ENCODE data around the gene EFCAB8. TPM values are rescaled to one million over a fixed set of nuclear protein-coding genes. Genes with fewer than 3 reads are reported as not detected.

EFCAB8 gene
- total RNA-seq, 1 experiment from 2014 or later = not detected

DNA sequence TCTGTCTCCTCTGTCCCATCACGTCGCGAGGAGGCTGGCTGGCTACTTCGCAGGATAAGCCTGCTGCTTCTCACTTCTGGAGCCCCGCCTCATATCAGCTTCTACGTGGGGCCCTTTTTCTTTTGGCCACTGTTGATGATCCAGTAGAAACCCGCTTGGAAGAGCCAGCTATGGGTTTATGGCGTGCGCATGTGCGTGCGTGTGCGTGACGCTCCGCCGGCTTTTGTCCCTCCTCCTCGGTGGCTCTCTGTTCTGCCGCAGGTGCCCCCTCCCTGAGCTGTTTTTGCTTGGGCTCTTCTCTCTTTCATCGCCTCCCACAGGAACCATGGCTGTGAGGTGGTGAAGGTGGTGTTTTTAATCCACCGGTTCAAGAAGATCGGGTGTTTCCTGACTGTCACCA, 26.5 kb downstream of the EFCAB8 start:
- Histone ChIP-seq H3F3A (ENCODE audit: low read length, unreplicated experiment) (no peaks in the 10 kb centered on the region), H3K27ac (ENCODE audit: low read length) (no peak overlapping the region), H3K4me3 (ENCODE audit: low read length) (no peak overlapping the region), H3K9ac (ENCODE audit: low read length) (no peak overlapping the region), H3K79me2 (ENCODE audit: low read length) (no peaks in the 10 kb centered on the region), H3K4me1 (ENCODE audit: insufficient read depth, low read length) (no peaks in the 10 kb centered on the region), H4K20me1 (ENCODE audit: low read length) (no peaks in the 10 kb centered on the region), H2AFZ (ENCODE audit: low read length) (no peak overlapping the region), H3K27me3 (ENCODE audit: low read length) (no peaks in the 10 kb centered on the region), H3K4me2 (ENCODE audit: low read length) (no peak overlapping the region), H3K9me3 (ENCODE audit: low read length) (no peaks in the 10 kb centered on the region), H3K36me3 (ENCODE audit: low read depth, low read length) (no peaks in the 10 kb centered on the region), H3K9me2 (replicated peaks; ENCODE audit: low read length) (no peaks in the 10 kb centered on the region)
- BruUV-seq (replicated peaks) = no TSS peak
- no peak for TF ChIP-seq EZH2phosphoT487 (IDR thresholded peaks at IDR 0.05; ENCODE audit: borderline replicate concordance, low read length)
- no peak for TF ChIP-seq CTCF (conservative IDR thresholded peaks at IDR 0.05; ENCODE audit: low read depth, low read length)
- no peak for TF ChIP-seq EZH2 (IDR thresholded peaks at IDR 0.05; ENCODE audit: low read length, unreplicated experiment)
- ATAC-seq (no peak), DNase-seq (no peak)
- intact Hi-C loops (cut with micrococcal nuclease) = no loop called here
- ChIA-PET POLR2A (ENCODE audit: unreplicated experiment) (no interaction called here), CTCF (no interaction called here)

DNA sequence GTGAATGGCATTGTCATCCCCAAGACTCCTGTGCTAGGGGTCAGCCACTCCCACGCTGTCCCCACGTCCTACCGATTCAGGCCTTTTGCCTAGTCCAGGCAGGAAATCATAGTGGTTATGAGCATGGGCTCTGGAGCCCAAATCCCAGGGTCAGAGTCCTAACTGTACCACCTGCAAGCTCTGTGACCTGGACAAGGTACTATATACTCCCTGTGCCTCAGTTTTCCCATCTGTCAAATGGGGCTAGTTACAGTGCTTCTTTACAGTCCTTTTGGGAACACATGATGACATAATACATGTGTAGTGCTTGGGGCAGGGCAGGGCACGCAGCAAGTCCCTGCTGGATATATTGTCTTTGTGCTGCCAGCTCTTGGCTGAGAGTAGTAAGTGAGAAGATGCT, 27.2 kb downstream of the EFCAB8 start:
- no peaks in the 10 kb centered on the region for H3K9me3 ChIP-seq (ENCODE audit: low read length)
- H3K27me3 ChIP-seq (ENCODE audit: low read length) = no peaks in the 10 kb centered on the region
- H3K4me3 ChIP-seq (ENCODE audit: low read length) = no peak overlapping the region
- H3K9ac ChIP-seq (ENCODE audit: low read length) = no peak overlapping the region
- no peak for TF ChIP-seq EZH2phosphoT487 (IDR thresholded peaks at IDR 0.05; ENCODE audit: borderline replicate concordance, low read length)
- TF ChIP-seq CTCF (conservative IDR thresholded peaks at IDR 0.05; ENCODE audit: low read depth, low read length) = no peak
- no peaks in the 10 kb centered on the region for H3K9me2 ChIP-seq (replicated peaks; ENCODE audit: low read length)
- ATAC-seq (no peak), DNase-seq (no peak)
- POLR2A ChIA-PET (ENCODE audit: unreplicated experiment) = no interaction called here
- no peaks in the 10 kb centered on the region for H3K36me3 ChIP-seq (ENCODE audit: low read depth, low read length)
- H3K79me2 ChIP-seq (ENCODE audit: low read length) = no peaks in the 10 kb centered on the region
- BruUV-seq (replicated peaks) = no TSS peak
- no peaks in the 10 kb centered on the region for H3F3A ChIP-seq (ENCODE audit: low read length, unreplicated experiment)
- no peak overlapping the region for H3K4me2 ChIP-seq (ENCODE audit: low read length)
- intact Hi-C loops (cut with micrococcal nuclease) = no loop called here
- CTCF ChIA-PET = no interaction called here
- no peak overlapping the region for H2AFZ ChIP-seq (ENCODE audit: low read length)
- no peaks in the 10 kb centered on the region for H3K4me1 ChIP-seq (ENCODE audit: insufficient read depth, low read length)
- H4K20me1 ChIP-seq (ENCODE audit: low read length) = no peaks in the 10 kb centered on the region
- no peak overlapping the region for H3K27ac ChIP-seq (ENCODE audit: low read length)

DNA sequence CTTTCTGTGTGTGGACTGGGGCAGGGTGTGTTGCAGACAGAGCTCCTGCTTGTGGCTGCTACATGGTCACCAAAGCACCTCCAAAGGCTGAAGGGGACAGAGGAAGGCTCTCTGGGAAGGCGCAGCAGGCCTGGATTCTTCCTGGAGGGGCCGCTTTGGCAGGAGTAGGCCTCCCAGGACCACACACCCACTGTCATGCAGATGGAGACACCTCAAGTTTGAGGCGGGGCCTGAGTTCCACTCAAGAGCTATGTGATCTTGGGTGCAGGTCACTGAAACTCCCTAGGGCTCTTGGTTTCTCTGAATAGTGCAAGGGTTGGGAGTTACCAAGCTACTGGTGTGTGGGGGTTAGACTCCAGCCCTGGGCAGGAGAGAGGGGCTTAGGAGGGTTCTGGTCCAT, 27.9 kb downstream of the EFCAB8 start:
- H4K20me1 ChIP-seq (ENCODE audit: low read length) = no peaks in the 10 kb centered on the region
- intact Hi-C loops (cut with micrococcal nuclease) = no loop called here
- no peak overlapping the region for H3K9ac ChIP-seq (ENCODE audit: low read length)
- no peaks in the 10 kb centered on the region for H3F3A ChIP-seq (ENCODE audit: low read length, unreplicated experiment)
- H3K27me3 ChIP-seq (ENCODE audit: low read length) = no peaks in the 10 kb centered on the region
- H3K4me3 ChIP-seq (ENCODE audit: low read length) = no peak overlapping the region
- no peaks in the 10 kb centered on the region for H3K9me2 ChIP-seq (replicated peaks; ENCODE audit: low read length)
- DNase-seq = no peak
- POLR2A ChIA-PET (ENCODE audit: unreplicated experiment) = no interaction called here
- H3K79me2 ChIP-seq (ENCODE audit: low read length) = no peaks in the 10 kb centered on the region
- BruUV-seq (replicated peaks) = no TSS peak
- CTCF ChIA-PET = no interaction called here
- TF ChIP-seq CTCF (conservative IDR thresholded peaks at IDR 0.05; ENCODE audit: low read depth, low read length) (no peak), EZH2phosphoT487 (IDR thresholded peaks at IDR 0.05; ENCODE audit: borderline replicate concordance, low read length) (no peak), EZH2 (IDR thresholded peaks at IDR 0.05; ENCODE audit: low read length, unreplicated experiment) (no peak)
- no peaks in the 10 kb centered on the region for H3K9me3 ChIP-seq (ENCODE audit: low read length)
- no peak overlapping the region for H3K27ac ChIP-seq (ENCODE audit: low read length)
- no peak overlapping the region for H3K4me2 ChIP-seq (ENCODE audit: low read length)
- no peaks in the 10 kb centered on the region for H3K36me3 ChIP-seq (ENCODE audit: low read depth, low read length)
- ATAC-seq = no peak
- no peaks in the 10 kb centered on the region for H3K4me1 ChIP-seq (ENCODE audit: insufficient read depth, low read length)
- no peak overlapping the region for H2AFZ ChIP-seq (ENCODE audit: low read length)
